HG03442 (cell line): ENCODE measurements around the gene UBE2O.

Experiments
- ATAC-seq: cut with Tn5 transposase; IDR thresholded peaks from one replicate; pipeline ENCODE4 v1.9.1; 2021; ENCODE audit warnings: mild to moderate bottlenecking, moderate library complexity; ENCODE audit not compliant: unreplicated experiment

The UBE2O gene

DNA sequence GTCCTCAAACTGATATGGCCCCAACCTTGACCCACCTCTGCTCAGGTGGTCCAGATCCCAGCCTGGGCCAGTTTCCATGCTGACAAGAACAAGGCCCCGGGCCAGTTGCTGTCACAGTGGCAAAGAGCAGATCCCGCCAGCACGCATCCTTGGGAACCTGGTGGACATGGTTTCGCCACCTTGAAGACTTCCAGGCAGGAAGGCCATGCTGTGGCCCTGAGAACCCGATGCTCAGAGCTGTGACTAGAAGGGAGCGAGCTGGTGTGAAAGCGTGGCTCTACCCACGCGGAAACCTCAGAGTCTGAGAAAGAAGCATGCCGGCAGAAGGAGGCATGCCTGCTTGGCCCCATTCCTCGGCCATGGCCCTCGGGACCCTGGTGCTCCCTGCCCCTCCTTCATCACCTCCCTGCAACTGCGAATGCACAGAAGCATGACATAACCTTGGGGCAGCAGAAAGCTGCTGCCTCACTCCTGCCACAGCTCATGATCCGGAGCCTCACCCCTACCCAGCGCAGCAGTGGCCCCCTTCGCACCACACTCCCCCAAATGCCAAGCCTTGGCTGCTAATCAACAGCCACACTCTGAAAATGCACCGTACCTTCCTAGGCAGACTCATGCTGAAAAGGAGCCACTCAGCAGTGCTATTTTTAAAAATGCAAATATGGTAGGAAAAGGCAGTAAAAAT, 33.2 kb downstream of the UBE2O start:
- no peak for ATAC-seq

DNA sequence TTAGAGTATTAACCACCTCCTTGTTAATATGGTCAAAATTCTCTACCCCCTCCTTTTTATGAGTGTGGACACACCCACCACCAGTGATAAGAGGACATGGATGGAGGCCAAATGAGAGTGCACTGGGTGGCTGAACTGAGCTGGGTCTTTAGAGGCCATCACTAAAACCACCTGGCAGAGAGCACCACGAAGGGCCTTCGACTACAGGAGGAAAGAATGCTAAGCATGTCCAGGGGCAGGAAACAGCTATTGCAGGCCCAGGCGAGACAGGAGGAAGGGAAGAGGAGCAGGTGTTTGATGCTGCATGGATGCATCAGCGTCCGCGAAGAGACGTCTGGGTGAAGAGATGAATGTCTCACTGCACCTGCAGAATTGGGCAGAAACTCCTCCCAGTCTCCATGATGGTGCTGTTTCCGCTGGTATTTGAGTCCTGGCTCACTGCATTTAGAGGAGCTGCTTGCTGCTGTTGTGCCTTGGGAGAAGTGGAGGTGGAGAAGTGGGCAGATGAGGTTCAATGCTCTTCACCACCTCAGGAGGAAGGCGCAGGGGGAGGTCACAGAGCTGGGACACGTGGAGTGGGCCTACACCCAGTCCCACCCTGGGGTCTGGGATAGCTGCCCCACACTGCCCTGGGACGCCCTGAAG, 35.3 kb downstream of the UBE2O start:
- ATAC-seq: no peak

- ATAC-seq: no peak
Measured at GRCh38 chr17:76416899-76417298, 36.1 kb downstream of the UBE2O start.

DNA sequence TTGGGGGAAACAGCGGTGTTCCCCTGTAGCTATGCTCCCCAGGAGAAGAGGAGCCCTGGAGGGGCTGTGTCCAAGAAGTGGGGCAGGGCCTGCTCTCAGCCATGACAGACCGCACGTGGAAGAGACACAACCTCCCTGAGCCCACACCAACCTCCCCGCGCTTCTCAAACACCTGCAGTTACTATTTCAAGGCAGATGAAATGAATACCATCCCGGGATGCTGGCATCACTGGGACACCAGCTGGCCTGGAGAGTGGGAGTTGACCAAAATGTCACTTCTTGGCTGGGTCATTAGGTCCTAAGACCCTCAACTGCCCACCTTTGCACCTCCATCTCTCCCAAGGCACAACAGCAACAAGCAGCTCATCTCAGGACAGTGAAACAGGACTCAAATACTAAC, 36.5 kb downstream of the UBE2O start:
- no peak for ATAC-seq

- no peak for ATAC-seq
Measured at GRCh38 chr17:76415786-76416185, 37.2 kb downstream of the UBE2O start.

DNA sequence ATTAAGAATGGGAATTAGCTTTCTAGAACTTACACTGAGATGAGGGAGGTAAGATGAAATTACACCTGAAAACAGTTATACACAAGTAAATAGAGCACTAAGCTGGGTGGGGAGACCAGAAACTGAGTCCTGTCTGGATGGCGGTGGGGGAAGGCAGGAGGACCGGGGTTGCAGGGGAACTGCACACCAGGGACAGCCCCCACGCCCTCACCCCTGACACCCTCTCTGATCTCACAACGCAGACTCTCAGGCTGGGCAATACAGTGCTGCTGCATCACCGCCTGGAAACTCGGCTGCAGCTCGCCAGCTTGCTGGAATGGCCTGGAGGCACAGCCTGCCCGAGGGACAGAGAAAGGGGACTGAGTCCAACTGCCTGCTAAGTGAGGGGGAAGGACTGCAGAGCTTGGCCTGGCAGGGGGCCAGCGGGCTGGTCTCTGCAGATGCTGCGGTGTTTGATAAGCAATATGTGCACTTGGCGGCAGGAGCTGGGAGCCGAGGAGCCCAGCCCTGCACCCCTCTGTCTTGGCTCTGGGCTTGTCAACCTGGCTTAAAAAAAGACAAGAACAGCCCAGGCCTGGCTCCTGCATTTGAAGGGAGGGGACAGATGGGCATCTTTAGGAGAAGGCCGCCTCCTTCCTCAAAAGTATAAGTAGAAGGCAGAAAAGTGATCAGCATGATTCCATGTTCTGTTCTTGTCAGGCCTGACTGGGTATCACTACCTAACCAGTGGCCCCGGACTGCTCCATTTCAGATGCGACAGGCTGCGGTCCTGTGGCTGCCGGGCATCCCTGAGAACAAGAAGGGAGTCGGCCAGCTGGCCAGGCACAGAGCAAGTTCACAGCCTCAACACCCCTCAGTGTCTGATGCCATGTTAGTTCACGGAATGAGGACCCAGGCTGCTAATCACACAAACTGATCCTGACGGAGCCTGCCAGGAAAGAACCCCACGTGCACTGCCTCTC, 38.3 kb downstream of the UBE2O start:
- no peak for ATAC-seq

GRCh38 chr17:76411247-76411646, 41.7 kb downstream of the UBE2O start:
- ATAC-seq: no peak

DNA sequence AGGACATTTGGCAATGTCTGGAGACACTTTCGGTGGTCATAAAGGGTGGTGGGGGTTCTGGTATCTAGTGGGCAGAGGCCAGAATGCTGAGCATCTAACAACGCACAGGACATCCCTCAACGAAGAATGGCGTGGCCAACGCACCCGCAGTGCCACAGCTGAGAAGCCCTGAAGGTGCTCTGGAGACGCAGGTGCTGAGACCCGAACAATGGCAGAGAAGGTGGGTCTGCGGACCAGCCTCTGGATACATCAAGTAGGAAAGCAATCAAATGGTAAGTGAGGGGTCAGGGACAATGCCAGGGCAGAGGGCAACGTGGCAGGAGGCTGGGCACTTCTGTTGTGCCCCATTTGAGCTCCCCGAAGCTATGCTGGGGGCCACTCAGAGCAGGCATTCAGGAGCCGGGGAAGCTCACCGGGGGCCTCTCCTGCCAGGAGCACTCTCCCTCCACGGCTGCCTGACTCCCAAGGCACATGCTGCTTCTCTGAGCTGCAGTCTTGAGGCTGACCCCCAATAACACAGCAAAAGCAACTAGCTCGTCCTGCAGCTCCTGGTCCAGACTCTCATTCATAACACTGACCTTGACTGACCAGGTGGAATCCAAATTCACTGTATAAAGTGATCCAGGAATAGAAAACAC, 42.5 kb downstream of the UBE2O start:
- no peak for ATAC-seq

DNA sequence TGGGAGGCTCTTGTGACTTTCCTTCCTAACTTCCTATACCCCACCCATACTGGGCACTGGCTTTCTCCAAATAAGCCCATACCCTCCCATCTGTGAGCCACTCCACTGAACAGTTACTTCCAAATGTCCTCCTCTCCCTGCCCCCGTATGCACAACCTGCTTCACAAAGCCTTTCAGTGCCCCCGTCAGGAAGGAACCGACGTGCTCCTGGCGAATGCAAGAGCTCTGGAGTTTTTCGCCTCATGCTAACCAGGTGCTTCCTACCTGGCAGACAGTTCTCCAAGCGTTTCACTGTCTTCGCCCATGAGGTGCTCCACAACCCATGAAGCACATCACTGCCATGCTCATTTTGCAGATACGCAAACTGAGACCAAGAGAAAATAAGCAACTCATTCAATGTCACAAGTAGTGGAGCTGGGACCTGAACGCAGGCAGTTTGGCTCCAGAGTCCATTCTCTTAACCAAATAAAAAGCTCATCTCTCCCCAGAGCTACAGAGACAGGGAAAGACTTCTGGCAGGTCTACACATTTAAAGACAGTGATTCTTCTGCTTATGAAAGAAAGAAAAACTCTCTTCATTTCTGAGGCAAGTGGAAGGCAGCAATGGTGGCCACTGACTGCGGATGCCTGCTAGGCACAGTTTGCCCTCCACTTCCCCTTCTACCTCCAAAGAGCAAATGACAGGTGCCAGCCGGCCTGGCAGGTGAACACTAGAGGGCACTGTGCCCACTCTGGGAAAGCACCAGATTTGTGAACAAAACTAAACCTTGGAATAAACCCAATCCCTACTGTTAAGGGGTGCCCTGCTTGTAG, 44.7 kb downstream of the UBE2O start:
- ATAC-seq: no peak

DNA sequence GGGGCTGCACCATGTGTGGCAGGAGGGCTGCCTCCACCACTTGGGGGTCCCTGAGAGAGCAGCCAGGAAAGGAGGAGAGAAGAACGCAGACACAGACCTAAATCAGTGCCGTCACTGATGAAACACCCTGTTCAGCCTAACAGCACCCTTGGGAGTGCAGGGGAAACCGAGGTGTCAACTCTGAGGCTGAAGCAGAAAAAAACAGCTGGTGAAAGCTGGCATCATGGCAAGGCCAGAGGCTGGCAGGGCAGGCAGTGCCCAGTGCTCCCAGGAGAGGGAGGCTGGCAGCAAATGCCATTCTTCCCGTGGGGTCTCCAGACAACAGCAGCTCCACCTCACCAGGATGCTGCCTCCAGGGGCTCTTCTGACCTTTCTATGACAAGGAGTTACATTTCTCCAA, 45.4 kb downstream of the UBE2O start:
- ATAC-seq: no peak

- ATAC-seq: no peak
Measured at GRCh38 chr17:76405967-76406647, 46.8 kb downstream of the UBE2O start.

DNA sequence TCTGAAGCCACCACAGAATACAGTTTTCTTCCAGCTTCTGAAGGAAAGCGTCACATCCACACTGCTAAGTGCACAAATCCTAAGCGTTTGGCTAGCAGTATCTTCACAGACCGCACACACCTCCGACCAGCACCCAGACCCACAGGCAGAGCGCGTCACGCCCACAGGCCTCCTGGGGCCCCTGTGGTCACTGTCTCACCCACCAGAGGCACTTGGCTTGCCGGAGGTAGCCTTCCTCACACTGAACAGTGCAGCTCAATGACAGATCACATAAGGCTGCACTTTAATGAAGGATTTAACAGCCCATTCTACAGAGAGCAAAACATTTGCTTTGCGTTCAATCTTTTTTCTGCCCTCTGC, 47.4 kb downstream of the UBE2O start:
- no peak for ATAC-seq

- ATAC-seq: no peak
Measured at GRCh38 chr17:76404976-76405563, 47.9 kb downstream of the UBE2O start.

- no peak for ATAC-seq
Measured at GRCh38 chr17:76404256-76404655, 48.7 kb downstream of the UBE2O start.

GRCh38 chr17:76402711-76403110, 50.2 kb downstream of the UBE2O start:
- ATAC-seq: no peak

DNA sequence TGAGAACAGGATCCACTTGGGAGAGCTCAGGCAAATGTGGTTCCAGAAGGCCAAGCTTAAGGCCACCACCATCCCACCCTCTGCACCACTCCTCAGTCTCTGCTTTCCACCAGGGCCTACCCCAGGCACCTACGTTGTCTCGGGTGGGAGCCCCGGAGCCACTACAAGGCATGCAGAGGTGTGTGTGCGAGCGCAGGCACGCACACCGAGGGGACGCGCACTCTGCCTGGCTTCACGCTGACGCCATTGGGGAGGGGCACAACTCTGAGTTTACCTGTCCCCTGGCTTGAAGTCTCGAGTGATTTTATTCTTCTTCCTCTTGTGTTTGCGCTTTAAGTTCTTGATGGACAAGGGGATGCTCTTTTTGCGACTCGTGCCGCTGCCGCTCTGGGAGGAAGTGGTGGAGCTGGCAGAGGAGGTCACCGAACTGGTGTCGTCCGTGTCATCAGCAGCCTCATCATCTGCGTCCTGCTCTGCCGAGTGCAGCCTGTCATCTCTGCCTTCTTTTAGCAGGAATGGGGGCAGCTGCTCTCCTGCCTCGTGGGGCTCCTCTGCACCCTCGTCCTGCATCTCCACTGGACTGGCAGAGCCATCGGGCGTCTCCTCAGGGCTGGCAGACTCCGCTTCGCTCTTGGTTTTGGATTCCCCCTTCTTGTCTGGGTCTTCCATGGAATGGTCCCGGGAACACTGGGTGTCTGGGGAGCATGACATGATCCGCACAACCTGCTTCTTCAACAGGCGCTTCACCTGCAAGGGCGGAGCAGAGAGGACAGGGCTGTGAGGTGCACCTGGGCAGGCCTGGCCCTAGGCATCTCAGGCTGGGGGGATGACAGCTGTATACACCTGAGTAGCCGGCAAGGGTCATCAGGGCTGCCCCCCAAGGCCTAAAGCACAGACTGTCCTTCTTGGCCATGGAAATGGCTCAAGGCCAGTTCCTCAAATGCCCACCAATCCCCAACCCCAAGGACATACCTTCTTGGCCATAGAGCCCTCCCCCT, 53.5 kb downstream of the UBE2O start:
- no peak for ATAC-seq

DNA sequence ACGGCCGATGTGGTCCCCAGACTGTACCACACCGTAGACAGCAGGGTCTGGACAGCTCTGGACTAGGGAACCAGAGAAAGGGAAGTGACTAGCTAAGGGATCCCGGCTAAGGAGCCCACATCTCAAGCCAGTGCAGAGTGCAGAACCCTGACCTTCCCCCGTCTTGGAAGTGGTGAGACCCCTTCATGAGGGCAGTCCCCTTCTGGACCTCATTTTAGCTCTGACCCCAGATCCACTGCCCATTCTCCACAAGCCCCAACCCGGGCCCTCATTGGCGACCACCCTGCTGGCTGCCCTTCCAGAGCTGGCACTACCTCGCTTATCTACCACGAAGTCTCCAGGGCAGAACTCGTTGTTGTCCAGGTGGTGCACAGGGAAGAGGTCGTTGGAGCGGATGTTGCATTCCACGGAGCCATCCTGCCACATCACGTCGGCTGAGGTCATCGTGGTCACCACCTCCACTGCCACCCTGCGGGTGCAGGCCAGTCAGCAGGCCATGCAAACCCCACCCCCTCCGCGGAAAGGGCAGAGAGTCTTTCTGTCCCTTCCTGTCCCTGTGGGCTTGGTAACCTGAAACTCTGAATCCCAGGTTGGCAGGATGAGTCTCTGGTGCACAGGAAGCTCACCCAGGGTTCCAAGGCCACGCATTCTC, 54.3 kb downstream of the UBE2O start:
- no peak for ATAC-seq
